GM10248 (cell line): ENCODE measurements around the gene ARHGAP22.

ENCODE experiments used
- CTCF ChIA-PET: fragments of 300-600 bp; sonication (Branson Sonifier 250); formaldehyde crosslinking; extraction: SDS; loops from one replicate; lab custom pipeline; 2021; ENCODE audit warnings: antibody characterized with exemption; lab: Yijun Ruan, JAX
- POLR2A ChIA-PET: fragments of 350-650 bp; sonication (Branson Sonifier 250); formaldehyde crosslinking; extraction: SDS; loops from one replicate; lab custom pipeline; 2020; ENCODE audit warnings: antibody characterized with exemption; lab: Yijun Ruan, JAX
- DNase-seq: peaks from one replicate; pipeline ENCODE4 v3.0.0; 2012; ENCODE audit errors: extremely low spot score
- CTCF ChIP-seq: IDR thresholded peaks from 2 replicates; pipeline ENCODE4 v1.5.1; 2012; ENCODE audit warnings: mild to moderate bottlenecking, low read depth; ENCODE audit errors: extremely low read depth, missing control alignments, control extremely low read depth

ARHGAP22 gene

GRCh38 chr10:48604039-48604990, 558 bp downstream of the ARHGAP22 start:
- POLR2A ChIA-PET: no interaction called here
- CTCF ChIA-PET: interaction anchor here (1.2 to 7.3 kb wide), 4 partner anchors 11 to 52 kb away, joined by 4 to 109 read pairs (median 14); no protein-coding TSS in a partner anchor

GRCh38 chr10:48603421-48604038, 1.3 kb downstream of the ARHGAP22 start:
- no peak for DNase-seq
- ChIA-PET POLR2A (no interaction called here), CTCF (interaction anchor here (1.2 to 1.4 kb wide), 2 partner anchors 11 to 53 kb away, joined by 4 to 7 read pairs; no protein-coding TSS in a partner anchor)
- no peak for TF ChIP-seq CTCF

More at GRCh38 chr10:48604039-48604990, 558 bp downstream of the ARHGAP22 start:
- DNase-seq: no peak
- TF ChIP-seq CTCF: no peak

- no peak for TF ChIP-seq CTCF
- ChIA-PET CTCF (interaction anchor here (1.1 to 1.4 kb wide), 2 partner anchors 12 to 13 kb away, joined by 3 to 7 read pairs; no protein-coding TSS in a partner anchor), POLR2A (no interaction called here)
- no peak for DNase-seq
Measured at GRCh38 chr10:48602401-48603135, 2.3 kb downstream of the ARHGAP22 start.

- POLR2A ChIA-PET: no interaction called here
- TF ChIP-seq CTCF: no peak
- CTCF ChIA-PET: interaction anchor here (1.1 kb wide), 1 partner anchor 12 kb away, joined by 3 read pairs; no protein-coding TSS in a partner anchor
- DNase-seq: no peak
Measured at GRCh38 chr10:48601789-48602188, 3.1 kb downstream of the ARHGAP22 start.

GRCh38 chr10:48600645-48601505, 4.0 kb downstream of the ARHGAP22 start:
- no peak for DNase-seq
- ChIA-PET CTCF (interaction anchor here (1.3 kb wide), 1 partner anchor 11 kb away, joined by 5 read pairs; no protein-coding TSS in a partner anchor), POLR2A (no interaction called here)
- no peak for TF ChIP-seq CTCF
